Measurements from ENCODE around the gene CHST1.

- TF ChIP-seq CTCF (conservative IDR thresholded peaks at IDR 0.05; ENCODE audit: low read length) (no peak), EZH2phosphoT487 (IDR thresholded peaks at IDR 0.05; ENCODE audit: borderline replicate concordance, low read depth, low read length) (no peak)
Observed at GRCh38 chr11:45679806-45680205, 14.4 kb upstream of the CHST1 start.

Data from OCI-LY7 (cell line).